Activated gamma-delta T cell (primary cell): ENCODE measurements around the gene GDPD4.
"Not testable (repeated sequence)": the region's sequence is repeated elsewhere in the genome, so short reads cannot be mapped to it uniquely, and the experiment has no call there.

Experiments used
- DNase-seq: peaks from one replicate; lab custom pipeline; 2025; lab: John Stamatoyannopoulos, UW
- total RNA-seq, 2 donors: gene quantifications; one replicate each; lab custom pipeline; 2026; lab: John Stamatoyannopoulos, UW

GDPD4 gene
- total RNA-seq, result 0 to 0.04 reads per million in 2 donors

DNA sequence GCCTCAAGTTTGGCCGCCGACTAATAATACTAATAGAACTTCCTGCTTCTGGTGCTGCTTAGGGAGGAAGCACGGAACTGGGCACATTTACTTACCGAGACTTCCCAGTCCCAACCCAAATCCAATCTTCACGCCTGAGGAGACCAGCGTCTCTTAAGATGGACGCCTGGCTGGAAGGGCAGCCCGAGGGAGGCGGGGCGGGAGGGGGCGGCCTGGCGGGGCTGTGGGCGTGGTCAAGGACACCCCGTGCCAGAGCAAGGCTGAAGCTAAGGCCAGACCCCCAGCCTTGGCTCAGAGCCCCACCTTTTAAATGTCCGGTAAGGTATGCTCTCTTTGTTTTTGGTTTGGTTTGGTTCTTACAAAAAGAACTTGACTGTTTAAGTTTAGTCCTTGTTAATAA lies at the start of gene GDPD4:
Gene GDPD4, minus strand, starts transcription at position 177 of the 400 bp plus-strand sequence. CDS start 16,549 bp downstream, outside the sequence.
- no peak for DNase-seq

- DNase-seq, result no peak
Measured at GRCh38 chr11:77347948-77348347, 46.5 kb upstream of the GDPD4 start.

- DNase-seq, result no peak
Measured at GRCh38 chr11:77346906-77347603, 45.6 kb upstream of the GDPD4 start.

DNA sequence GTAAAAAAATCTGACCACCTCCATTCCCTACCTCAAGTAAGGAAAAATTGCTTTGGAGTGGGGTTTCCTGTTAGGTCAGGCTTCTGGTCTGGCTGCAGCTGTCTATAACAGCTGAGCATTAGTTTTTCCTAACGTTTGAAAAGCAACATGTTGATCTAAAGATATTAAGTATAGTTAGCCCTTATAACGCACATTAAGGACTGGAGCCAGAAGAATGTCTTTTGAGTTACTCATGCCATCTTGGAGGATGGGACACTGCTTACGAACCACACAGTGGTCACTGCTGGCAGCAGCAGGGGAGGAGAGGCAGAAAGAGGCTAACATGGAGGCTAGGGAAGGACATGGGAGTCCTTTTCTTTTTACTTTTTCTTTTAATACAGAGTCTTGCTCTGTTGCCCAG lies 44.1 kb upstream of the GDPD4 start:
- DNase-seq, result no peak

GRCh38 chr11:77340501-77340900 lies 39.0 kb upstream of the GDPD4 start:
- DNase-seq, result no peak

GRCh38 chr11:77332259-77332658 lies 30.8 kb upstream of the GDPD4 start:
- DNase-seq, result no peak

DNA sequence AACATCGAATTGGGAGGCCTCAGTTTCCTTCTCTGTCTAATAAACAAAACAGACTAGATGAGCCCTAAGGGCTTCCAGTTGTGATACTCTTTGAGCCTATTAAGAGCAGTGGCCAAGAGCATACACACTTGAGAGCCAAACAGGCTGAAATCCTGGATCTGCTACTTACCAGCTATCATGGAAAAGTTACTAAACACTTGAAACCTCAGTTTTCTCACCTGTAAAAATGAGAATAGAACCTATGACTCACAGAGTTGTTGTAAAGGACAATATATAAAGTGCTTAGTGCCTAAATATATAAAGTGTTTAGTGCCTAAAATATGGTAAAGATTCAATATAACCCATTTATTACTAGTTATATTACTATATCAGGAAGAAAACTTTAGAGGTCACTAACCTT lies 23.7 kb upstream of the GDPD4 start:
- no peak for DNase-seq

DNA sequence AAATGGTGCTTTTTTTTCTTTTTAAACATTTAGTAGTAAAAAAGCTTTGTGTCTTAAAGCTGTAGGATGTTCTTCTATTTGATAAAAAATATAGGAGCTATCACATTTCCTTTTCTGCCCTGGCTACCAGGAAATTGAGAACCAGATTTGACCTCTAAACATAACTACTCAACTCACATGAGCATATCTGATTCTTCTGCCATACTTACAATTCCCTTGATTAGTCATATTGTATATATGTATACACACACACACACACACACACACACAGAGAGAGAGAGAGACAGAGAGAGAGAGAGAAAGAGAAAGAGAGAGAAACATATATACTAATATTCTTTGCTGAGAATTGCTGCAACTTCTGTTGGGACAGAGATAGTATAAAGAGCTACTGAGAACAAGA lies 23.0 kb upstream of the GDPD4 start:
- no peak for DNase-seq

- no peak for DNase-seq
Measured at GRCh38 chr11:77322926-77323590, 21.6 kb upstream of the GDPD4 start.

DNA sequence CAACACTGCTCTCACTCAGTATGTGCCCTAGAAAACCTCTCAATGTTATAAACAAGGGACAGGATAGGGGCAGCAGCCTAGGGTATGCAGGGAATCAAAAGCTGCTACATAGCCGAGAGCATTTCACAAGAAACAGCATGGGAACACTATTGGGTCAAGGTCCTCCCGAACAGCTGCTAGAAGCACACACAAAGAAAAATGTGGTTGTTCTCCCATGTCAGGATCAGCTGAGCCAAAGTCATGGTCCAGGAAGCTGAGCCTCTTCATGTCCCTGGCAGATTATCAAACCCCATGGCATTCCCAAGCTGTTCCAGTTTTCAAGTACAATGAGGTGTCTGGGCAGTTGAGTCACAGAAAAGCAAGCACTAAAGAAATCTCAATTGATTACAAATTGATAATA lies 21.0 kb upstream of the GDPD4 start:
- no peak for DNase-seq

DNA sequence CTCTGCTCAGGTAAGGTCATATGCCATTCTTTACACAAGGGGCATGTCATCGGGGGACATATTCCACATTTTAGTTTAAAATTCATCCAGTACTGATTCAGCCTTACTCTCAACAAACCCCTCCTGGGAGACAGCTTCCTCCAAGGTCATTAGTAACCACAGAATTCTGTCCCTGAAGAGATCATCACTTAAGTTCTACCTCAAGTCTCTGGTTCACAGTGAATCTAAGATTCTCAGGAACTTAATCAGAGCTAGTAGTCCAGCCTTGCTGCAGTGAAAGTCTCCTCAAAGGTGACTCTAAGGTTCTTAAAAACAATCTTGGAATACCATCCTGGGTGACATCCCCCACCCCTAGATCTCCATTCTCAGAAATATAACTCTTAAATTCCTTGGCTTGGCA lies 18.9 kb upstream of the GDPD4 start:
- no peak for DNase-seq

DNA sequence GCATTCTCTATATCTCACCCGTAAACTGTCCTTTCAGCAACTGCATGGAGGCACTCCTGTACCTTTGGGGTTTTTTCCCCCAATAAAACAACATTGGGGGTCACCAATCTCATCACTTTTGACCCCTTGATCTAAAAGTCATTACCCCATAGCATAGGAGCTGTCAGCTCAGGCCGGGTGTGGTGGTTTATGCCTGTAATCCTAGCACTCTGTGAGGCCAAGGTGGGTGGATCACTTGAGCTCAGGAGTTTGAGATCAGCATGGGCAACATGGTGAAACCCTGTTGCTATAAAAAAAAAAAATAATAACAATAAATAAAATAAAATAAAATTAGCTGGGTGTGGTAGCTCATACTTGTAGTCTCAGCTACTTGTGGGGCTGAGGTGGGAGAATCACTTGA lies 17.1 kb upstream of the GDPD4 start:
- no peak for DNase-seq

GRCh38 chr11:77316733-77317342 lies 15.4 kb upstream of the GDPD4 start:
- no peak for DNase-seq

GRCh38 chr11:77312107-77312506 lies 10.6 kb upstream of the GDPD4 start:
- no peak for DNase-seq

GRCh38 chr11:77311701-77312100 lies 10.2 kb upstream of the GDPD4 start:
- DNase-seq, result no peak

- no peak for DNase-seq
Measured at GRCh38 chr11:77310721-77311120, 9.2 kb upstream of the GDPD4 start.

DNA sequence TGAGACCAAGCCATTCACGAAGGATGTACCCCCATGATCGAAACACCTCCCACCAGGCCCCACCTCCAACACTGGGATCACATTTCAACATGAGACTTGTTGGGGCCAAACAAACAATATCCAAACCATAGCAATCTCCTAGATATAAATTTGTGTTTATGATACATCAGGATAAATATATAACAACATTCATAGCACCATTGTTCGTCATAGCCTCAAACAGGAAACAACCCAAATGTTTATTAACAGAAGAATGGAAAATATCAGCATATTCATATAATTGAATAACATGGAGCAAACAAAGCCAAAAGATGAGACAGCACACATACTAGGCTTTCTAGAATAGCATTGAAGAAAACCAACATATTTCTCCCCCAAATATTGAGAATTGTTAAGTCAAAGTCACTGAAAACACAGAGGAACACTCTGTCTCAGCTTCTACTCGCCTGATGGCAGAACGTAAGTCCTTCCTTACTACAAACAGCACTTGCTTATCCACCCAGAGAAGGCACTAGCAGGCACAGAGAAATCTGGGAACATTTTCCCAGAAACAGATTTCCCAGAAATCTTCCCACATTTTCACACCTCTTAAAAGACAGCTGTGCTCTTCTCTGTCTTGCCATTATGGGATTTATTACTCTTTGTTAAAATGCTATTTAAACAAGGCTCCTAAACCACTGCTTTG lies 8.1 kb upstream of the GDPD4 start:
- DNase-seq, result no peak

GRCh38 chr11:77308838-77309237 lies 7.4 kb upstream of the GDPD4 start:
- DNase-seq, result no peak

DNA sequence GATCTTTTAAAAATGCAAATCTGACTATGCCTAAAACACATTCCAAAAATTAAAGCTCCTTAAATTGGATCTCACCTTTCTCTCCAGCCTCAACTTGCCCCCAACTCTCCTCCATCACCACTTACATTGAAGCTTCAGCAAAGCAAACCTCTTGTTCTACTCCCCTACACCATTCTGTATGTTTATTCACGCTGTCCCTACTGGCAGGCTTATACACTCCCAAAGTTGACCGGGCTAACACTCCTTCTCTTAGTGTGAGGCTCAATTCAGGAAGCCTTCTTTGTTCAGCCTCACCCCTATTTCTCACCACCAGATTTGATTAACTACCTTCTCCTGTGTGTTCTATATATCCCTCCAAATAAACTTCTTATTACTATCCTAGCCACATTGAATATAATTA lies 1.8 kb upstream of the GDPD4 start:
- no peak for DNase-seq

DNA sequence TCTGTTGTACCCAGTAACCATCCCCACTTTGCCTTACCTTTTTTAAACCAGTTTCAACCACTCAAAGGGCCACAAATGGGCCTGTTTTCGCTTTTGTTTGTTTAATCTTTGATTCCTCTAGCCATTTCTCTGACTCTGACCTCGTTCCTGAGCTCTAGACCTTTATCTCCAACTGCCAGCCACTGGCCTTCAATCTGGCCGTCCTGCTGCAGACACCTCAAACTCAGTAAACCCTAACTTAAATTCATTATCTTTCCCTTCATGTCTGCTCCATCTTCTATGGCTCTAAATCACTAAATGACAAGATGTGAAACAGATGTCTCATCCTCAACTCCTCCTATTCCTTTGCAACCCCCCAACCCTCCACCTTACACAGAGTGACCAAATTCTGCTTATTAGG lies 1.3 kb upstream of the GDPD4 start:
- no peak for DNase-seq

- no peak for DNase-seq
Measured at GRCh38 chr11:77300695-77301094, 791 bp downstream of the GDPD4 start.

DNA sequence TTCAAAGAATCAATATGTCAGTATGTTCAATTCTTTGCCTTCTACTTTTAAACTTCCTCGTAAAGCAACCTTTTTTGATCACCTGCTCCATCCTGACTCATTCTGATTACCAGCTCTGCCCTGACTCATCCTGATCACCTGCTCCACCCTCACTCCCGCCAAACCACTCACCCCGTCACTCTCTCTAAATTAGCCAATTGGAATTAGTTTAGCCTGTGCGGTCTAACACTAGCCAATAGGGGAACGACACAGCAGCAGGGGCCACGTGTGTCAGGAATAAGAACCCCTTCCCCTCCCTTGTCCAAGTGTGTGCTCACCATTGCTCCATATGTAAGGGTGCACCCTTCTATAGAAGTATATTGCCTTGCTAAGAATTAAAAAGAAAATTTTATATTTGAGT lies 1.5 kb downstream of the GDPD4 start:
- DNase-seq, result not testable (repeated sequence)

DNA sequence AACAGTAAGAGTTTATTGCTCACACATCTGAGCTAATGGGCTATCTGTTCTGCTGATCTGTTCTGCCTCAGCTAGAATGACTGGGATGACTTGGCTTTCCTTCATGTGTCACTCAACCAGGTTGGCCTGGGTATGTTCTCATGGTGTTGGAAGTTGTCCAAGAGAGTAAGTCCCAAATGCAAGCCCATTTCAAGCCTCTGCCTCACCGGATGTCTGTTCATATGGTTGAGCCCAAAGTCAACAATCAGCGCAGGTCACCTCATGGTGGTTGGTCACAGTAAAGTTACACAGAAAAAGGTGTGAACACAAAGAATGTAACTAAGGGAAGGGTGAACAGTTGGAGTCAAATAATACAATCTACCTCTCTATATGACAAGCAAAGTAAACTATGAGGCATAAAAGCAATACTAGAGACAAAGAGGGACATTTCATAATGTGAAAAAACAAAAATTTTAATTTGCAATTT lies 1.9 kb downstream of the GDPD4 start:
- no peak for DNase-seq
